PC-9 (cell line): Measurements from ENCODE around the gene A1BG.

ENCODE experiments used
- CTCF ChIP-seq: fragments of 200-600 bp; sonication (generic); conservative IDR thresholded peaks from 2 replicates; pipeline ENCODE4 v1.6.1; 2017; ENCODE audit warnings: mixed run types, antibody characterized with exemption, mild to moderate bottlenecking, moderate library complexity
- EZH2 ChIP-seq: fragments of 200-600 bp; sonication (generic); IDR thresholded peaks from 2 replicates; pipeline ENCODE4 v1.8.0; 2017; ENCODE audit warnings: antibody characterized with exemption, low read depth

GRCh38 chr19:58351990-58352755 lies 1.1 kb downstream of the A1BG start:
- TF ChIP-seq CTCF (no peak), EZH2 (no peak)
